ENCODE measurements around the gene TMA7B.
A peak's percentile ranks its signal among the peaks of the same experiment; 100 is the strongest.
"Not testable (repeated sequence)": the region's sequence is repeated elsewhere in the genome, so short reads cannot be mapped to it uniquely, and the experiment has no call there.

TMA7B gene

DNA sequence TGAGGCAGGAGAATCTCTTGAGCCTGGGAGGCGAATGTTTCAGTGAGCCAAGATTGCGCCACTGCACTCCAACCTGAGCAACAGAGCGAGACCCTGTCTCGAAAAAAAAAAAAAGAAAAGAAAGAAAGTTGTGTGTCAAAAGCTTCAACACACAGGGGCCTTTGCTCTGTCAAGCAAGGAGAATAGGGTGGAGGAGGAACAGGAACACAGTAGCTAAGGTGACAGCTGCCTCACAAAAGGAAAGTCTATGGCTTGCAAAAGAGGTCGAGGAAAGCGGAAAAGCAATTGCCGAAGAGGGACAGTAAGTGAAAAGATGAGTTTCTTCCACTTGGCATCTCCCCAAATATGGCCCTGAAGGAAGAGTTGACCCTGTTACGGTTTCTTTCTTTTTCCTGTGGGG is 26.5 kb upstream of the TMA7B start:
- DNase-seq, result no peak

DNA sequence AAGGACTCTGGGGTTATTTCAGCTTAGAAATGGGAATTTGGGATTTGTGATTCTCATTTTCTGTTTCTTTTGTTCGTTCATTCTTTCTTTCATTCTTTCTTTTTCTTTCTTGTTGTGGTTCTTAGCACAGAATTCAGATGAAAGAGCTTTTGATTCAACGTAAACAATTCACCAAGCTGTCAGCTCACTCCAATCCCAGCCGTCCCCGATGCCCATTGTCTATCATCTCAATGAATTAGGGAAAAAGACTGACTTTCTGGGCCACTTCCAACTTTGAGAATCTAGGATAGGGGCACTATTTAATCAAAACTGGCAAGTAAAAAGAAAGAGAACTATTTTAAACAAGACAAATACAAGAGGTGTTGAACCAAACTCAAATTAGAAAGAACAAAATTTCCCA is 25.1 kb upstream of the TMA7B start:
- DNase-seq, result no peak

DNA sequence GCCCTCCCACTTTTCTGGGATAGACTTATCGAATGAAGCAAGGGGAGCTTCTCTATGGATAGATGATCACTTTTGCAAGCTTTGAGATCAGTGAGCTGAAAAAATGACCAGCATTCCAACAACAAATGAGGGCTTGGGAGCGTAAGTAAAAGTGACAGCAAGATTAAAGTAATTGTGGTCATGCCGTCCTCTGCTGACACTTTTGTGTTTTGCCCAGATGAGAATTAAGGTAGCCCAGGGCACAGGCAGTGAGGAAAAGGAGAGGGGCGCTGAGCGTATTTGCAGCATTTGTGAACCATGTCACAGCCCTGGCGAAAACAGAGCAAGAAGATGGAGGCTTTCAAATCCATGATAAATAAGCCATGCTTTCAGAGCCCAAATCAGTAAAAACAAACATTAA is 24.6 kb upstream of the TMA7B start:
- no peak for DNase-seq

DNA sequence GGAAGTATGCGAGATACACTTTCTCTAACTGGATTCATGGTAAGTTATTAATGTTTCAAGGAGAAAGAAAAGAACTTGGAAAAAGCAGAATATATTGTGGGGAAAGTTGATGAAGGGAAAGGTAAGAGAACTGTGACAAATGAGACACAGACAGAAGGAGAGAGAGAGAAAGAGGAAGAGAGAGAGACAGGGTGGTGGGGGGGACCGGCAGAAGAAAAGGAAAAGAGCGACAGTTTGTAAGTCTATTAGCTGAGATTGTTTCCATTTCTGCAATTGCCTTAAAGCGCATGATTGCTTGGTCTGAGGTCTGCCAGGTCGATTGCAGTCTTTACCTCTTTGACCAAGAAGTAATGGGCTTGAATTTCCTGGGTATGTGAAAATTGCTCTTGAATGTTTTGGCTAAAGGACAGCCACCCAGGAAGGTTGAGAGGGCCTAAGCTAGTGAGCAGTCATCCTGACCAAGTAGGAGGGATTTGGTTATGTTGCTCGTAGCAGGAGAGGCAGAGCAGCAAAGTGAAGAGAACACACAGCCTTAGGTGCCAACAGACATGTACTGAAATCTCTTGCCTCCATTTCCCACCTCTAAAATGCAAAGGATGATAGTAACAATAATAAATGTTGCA is 23.6 kb upstream of the TMA7B start:
- DNase-seq, result no peak

DNA sequence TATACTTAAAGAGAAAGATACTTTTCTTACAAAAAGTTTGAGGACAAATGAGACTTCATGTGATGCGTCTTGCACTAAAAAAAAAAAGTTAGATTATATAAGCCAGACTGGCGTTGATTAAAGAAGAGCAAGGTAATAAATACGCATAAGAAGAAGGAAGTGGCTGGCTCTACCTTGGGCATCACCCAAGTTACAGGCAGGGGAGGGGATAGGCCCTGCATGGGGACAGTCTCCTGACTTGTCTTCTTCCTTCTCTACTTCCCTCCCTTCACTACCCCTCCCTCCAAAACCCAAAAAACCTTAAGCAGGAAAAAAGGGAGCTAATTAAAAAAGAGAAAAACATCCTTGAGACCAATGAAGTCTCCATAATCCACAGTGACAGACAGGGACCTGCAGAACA is 22.3 kb upstream of the TMA7B start:
- no peak for DNase-seq

DNA sequence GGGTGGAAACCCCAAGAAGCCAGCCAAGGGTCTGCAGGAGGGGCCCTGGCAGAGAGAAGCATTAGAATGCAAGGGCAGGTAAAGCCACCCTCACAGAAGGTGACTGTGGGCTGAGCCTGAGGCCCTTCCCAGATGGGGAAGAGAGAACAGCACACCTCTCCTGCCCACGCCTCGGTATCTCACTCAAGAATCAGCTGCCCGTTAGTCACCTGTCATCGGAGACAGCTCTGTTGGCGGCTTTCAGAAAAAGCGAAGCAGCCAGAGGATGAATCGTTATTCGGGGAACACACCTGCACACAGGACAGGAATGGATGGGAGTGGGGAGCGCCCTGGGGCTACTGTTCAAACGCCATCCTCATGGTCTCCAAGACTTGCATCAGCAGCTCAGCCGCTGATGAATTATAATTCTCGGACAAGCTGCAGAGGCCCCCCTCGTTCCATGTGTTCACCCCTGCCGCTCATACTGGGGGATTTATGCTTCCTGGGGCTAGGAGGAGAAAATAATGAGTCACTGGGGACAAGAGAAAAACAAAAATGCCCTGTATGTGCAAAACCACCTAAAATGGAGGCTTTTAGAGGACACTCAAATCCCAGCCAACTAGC is 21.6 kb upstream of the TMA7B start:
- DNase-seq, result no peak

DNA sequence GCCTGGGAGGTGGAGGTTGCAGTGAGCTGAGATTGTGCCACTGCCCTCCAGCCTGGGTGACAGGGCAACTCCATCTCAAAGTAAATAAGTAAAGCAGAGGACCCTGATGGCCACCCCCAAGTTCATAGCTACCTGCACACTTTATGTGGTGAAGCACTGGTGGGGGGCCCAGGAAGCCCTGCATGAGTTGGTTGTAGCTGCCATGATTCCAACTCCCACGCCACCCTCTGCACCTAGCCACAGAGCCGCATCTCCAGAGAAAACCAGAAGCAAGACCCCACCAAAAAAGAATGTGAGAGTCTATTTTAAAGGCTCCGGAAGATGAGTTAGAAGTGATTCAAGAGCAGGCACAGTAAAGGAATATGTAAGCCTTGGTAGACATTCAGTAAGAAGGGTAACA is 20.4 kb upstream of the TMA7B start:
- DNase-seq, result no peak

DNA sequence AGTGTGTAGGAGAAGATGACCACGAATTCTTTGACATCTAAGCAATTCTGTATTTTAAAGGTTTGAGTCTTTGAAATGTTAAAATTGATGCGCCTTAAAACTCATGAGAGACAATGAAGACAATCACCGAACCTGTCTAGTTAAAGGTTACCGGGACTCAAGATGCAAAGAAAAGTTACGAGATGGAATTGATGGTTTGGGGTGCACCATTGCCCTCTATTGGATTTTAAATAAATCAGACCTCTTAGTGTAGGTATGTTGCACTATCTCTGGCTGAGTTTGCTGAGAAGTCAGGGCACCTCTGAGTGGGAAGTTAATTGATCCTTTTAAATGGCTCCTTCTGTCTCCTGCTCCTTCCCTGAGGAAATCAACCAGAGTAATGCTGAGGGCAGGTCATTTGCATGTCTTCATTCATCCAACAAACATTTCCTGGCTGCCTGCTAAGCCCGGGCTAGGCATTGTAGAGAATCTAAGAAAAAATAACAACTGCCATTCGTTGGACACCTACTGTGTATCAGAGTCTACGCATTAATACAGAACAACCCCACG is 19.4 kb upstream of the TMA7B start:
- peak; percentile 23 for DNase-seq

DNA sequence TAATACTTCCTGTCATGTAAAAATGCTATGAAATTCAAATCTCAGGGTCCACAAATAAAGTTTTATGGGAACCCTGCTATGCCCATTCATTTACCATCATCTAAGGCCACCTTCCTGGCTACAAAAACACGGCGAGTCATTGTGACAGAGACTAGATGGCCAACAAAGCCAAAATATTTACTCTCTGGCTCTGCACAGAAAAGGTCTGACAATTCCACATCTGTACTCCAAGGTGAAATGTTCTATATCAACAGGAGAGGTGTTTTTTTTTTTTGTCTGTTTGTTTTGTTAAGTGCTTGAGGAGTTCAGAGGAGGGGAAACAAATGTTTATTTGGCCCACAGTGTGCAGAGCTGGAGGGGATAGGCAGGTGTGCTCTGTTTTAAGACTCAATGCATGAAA is 18.6 kb upstream of the TMA7B start:
- peak; percentile 91 for DNase-seq

DNA sequence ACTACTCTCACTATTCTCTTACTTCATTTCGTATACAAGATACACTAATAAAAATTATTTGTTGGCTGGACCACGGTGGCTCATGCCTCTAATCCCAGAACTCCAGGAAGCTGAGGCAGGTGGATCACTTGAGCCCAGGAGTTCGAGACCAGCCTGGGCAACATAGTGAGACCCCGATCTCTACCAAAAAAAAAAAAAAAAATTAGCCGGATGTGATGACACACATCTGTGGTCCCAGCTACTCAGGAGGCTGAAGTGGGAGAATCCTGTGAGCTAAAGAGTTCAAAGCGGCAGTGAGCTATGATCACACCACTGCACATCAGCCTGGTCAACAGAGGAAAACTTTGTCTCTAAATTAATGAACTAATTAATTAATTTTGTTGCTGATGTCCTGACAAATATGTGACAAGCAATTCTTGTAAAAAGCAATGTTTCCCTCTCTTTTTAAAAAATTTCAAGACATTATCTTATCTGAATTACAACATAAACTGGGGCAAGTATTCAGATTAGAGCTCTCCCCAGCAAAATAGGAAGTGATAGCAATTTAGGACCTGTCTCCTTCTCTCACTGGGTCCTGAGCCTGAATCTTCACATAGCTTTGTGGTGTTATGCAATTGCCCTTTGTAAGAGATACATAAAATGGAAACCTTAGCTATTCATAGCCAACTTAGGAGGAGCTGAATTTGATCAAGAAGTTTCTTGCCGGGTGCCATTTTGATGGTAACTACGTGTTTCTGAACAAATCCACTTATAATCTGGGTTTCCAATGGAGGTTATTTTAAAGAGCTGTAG is 17.6 kb upstream of the TMA7B start:
- no peak for DNase-seq

DNA sequence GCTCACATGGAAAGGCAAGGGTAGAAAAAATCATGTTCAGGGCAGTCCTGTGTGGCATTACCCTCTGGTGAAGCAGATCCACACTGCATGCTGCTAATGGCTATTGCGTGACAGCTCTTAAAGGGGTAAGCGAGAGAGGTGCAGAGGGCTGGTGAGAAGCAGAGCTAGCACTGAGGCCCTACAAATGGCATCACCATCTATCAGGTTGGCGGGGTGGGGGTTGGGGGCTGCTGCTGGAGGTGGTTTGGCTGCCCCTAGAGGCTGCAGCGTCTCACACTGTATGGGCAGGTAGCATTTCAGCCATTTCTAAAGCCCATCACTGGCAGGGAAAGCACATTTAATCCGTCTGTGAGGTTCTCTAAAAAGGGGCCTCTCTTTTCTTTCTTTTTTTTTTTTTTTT is 16.9 kb upstream of the TMA7B start:
- DNase-seq, result no peak

DNA sequence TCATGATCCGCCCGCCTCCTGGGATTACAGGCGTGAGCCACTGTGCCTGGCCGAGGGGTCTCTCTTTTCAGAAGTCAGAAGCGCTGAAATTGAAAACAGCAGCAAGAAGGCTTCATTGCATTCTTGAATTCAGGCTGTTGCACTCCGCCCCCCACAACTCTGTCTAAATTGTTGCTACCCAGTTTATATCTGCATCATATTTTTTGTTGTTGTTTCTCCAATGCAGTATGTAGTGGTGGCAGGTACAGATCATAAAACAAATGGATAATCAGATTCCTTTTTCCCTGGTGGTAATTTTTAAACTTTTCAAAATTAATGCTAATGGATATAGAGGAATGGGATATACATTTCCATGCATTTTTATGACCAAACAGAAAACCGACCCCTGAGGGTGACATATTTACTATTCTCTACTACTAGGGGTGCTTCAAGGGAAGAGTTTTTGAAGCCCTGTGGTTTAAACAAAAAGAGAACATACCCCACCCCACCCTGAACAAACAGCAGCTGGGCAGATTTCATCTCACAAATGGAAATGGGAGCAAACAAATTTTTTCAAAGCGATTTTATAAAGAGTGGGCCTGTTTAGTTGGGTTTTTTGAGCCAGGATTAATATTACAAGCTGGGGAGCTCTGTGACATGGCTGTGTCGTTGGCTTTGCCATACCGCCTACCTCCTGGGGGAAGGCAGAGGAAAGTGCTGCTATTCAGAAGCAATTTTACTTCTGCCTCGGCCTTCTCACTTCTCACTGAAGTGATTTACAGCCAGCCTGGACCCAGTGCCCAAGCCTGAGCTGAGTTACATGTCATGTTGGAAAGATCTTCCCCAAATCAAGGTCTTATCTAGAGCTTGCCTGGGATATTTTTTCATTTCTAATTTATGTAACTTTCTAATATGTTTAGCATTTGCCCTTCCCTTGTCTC is 16.0 kb upstream of the TMA7B start:
- peak; percentile 13 for DNase-seq

DNA sequence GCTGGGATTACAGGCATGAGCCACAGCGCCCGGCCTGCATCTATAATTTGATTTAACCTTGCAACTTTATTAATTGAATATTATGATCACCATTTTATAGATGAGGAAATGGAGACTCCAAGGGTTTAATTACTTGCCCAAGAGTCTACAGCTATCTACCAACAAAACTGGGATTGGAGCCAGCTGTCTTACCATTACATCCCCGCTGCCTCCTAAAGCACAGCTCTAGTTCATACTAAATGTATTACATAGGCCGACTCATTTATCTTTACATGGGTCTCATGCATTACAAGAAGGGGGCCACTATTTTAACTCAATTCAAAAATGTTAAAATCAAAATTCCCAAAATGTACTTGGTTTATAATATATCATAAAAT is 14.1 kb upstream of the TMA7B start:
- no peak for DNase-seq

DNA sequence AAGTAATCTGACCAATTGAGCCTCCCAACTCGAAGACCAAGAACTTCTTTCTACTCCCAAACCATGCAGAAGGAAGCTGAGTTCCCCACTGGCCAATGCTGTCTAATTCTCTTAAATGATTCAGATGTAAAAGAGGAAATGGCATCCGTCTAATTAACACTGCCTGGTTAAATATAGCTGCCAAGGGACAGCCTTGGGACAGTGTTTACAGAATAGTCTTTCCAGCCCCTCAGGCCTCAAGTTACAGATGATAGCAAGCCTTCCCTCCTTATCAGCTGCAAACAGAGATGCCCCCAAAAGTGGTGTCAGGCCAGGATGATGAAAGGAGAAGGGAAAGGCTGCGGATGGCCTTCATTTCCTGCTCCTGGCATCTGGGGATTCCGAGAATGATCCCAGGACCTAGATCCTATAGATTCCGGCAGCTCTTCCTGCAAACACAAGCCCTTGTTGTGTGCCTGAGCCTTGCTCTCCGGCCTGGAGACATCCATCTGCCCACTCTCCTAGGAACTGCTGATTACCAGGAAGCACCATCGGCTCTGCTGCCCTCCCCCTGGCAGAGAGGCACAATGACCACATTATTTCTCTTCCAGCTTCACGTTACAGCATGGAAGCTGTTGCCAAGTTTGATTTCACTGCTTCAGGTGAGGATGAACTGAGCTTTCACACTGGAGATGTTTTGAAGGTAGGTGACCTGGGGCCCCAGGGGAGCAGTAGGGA is 13.5 kb upstream of the TMA7B start:
- DNase-seq, result no peak

DNA sequence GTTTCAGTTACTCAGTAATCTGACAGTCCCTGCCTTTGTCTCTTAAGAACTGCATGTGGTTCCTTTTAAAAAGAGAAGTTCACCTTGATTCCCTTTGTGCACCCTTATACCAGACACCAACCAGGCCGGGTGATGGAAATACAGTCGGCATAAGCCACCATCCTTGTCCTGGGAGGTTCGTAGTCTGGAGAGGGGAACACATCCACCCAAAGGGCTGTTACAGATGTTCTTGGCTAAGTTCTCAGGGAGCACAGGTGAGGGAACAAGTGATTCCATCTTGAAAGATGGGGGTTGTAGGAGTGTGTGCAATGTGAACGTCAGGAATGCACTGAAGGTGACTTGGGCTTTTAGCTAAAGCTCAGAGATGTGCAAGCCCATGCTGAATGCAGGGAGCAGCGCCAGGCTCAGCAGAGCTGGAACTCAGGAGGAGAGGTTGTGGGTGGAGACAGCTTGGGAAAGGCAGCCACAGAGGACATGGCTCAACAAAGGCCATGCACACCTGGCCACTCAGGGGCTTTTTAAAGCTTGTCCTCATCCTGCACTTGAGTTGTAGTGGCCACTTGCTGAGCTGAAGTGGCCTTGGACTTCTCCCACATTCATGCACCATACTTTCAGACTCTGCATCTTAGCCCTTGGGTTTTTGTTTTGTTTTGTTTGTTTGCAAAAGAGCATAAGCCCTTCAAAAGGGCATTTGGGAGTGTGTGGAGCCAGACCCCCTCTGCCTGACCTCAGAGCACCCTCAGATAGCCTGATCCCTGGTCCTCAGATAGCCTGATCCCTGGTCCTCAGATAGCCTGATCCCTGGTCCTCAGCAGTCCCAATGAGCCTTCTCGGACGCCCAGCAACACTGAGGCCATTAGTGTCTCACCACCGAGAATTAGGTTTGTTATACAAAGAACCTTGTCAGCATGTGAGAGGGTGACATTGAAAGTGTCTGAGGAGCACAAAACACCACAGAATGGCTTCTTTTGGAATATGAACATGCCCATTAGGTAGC is 12.7 kb upstream of the TMA7B start:
- no peak for DNase-seq

DNA sequence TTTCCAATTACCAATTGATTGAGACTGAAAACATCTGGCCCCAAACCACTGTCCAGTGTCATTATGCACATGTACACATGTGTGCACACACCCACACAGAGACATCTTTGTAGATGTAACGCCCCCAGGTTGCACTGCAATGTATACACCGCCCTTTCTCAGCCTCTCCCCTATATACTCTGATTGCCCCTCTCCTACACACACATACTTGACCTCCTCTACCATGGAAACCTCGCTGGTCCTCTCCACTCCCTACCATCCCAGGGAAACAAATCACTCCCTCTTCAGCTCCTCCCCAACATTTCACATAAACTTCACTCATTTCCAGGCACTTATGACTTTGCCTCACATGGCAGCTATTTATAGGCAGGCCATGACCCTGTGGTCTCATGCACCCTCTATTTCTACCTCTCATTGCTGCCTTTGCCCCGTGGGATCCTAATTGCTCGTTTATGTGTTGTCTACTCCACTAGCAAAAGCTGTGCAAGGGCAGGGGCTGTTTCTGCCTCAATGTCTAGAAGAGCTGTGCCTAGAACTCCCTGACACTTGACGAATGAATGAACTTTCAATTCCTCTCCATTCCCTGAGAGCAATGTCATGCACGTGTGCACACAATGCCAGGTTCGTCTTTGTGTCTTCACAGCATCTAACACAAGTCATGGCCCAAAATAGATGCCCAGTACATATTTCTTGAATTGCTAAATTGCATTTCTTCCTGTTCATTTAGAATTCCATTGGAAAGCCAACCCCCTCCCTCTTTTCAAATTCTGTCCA is 10.0 kb upstream of the TMA7B start:
- DNase-seq, result no peak

DNA sequence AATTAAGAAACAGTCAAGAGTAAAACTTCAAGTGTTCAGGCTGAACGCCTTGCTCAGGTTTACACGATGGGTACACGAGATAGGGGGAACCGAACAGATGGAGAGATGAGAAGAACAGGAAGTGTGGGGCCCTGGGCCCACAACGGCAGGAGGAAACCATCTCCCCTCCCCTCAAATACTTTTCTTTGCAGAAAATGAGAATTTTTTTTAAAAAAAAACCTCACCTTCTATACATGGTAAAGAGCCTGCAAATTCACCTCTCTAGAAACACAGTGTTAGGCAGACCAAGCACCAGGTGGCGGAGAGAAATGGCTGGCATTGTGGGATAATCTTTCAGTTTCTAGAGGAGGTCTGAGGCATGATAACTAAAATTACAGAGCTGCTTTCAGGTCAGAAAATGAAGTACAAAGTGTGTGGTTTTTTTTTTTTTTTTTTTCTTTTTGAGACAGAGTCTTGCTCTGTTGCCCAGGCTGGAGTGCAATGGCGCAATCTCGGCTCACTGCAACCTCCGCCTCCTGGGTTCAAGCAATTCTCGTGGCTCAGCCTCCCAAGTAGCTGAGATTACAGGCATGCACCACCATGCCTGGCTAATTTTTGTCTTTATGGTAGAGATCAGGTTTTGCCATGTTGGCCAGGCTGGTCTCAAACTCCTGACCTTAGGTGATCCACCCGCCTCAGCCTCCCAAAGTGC is 8.4 kb upstream of the TMA7B start:
- DNase-seq, result not testable (repeated sequence)

DNA sequence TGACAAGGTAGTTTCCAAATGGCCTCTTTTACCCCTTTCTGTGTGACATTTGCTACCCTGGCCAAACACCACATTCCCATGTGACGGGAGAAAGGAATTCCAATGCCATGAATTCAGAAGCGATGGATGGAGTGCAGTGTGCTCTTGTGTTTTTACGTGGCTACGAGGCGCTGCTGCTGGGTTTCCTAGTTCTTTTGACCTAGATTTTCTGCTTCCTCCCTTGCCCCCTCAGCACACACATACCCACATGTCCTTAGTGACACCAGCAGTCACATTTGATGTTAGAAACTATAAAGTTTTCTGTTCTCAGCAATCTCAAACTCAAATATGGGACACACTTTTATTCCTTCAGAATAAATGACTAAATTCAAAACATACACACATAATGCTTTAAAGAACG is 7.8 kb upstream of the TMA7B start:
- no peak for DNase-seq

DNA sequence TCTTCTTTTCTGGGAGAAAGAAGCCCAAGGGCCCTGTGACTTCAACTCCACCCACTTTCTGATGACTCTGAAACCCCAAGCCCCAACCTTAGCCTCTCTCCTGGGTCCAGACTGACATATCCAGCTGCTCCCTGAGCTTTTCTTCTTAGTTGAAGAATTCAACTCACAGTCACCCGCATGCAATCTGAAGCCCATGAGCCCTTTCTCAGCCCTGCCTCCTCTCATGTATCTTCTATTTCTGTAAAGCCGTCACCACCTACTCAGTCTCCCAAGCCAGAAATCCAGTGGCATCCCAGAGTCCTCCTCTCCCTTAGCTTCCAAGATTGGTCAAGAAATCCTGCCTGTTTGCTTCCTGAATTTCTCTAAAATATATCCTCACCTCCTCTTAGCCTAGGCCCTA is 7.1 kb upstream of the TMA7B start:
- no peak for DNase-seq

DNA sequence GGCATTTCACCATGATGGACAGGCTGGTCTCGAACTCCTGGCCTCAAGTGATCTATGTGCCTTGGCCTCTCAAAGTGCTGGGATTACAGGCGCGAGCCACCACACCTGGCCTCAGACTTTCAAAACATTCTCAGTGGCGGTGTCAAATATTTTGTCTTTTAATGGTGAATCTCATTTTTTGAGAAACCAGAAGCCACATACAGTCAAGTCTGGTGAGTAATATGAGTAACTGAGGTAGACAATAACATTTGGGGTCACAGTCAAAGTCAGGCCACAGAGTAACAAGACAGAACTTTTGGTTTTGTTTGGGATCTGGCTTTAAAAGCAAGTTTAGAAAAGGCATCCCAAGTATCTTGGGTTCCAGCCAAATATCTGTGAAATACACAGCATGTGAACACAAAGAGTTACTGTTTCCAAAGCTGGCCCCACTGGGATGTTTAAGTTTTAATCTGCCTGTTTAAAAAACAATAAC is 5.6 kb upstream of the TMA7B start:
- DNase-seq, result no peak

Data from NCI-H526 treated with DMSO at 0.1 percent for 48 hours (cell line).